Measurements from ENCODE around the gene NHS. TPM values are rescaled to one million over a fixed set of nuclear protein-coding genes. Genes with fewer than 3 reads are reported as not detected.

The NHS gene
- total and polyA plus RNA-seq, 2 of the 4 experiments (the other 2 are of a cell fraction) = 0.36 to 0.90 TPM

GRCh38 chrX:17592117-17592516 is 217.1 kb downstream of the NHS start:
- H3K4me3 ChIP-seq (ENCODE audit: insufficient read depth, low read depth, low read length) = peak overlapping the region; percentile 48; the same call in 1 of the 2 replicates
- in situ Hi-C loops (cut with MboI; ENCODE audit: low sequenced_read_pairs) = no loop called here
- H2BK15ac ChIP-seq (ENCODE audit: low read depth, low read length) = no peak overlapping the region
- H3K4me2 ChIP-seq (ENCODE audit: low read depth, low read length) = peak overlapping the region; percentile 97
- BruUV-seq (replicated peaks) = no TSS peak
- peak overlapping the region; percentile 38; the same call in 1 of the 2 replicates for H3K9ac ChIP-seq (ENCODE audit: low read depth, low read length)
- H3K36me3 ChIP-seq (ENCODE audit: control insufficient read depth, insufficient read depth, low read length) = no peaks in the 10 kb centered on the region
- no peak overlapping the region for H4K8ac ChIP-seq (ENCODE audit: low read depth in 2 of 2, low read length in 2 of 2)
- no CpG with 5 or more reads among the region's 1 CpG for WGBS, 2 experiments (ENCODE audit: extremely low coverage in 2 of 2, insufficient read length in 1 of 2)
- no peak overlapping the region for H3K23ac ChIP-seq (ENCODE audit: low read depth, low read length)
- H3K9me3 ChIP-seq (ENCODE audit: control insufficient read depth, insufficient read depth, low read length) = no peaks in the 10 kb centered on the region
- 0 out of 2 replicates have a peak overlapping the region, but pooled peaks have one; percentile 13 for H3K14ac ChIP-seq (replicated peaks; ENCODE audit: low read depth, low read length)
- no peak overlapping the region for H3K18ac ChIP-seq (ENCODE audit: low read depth, low read length)
- ChIA-PET POLR2A (ENCODE audit: unreplicated experiment) (no interaction called here), CTCF (interaction anchor here (1.4 to 2.2 kb wide), 3 partner anchors 27 to 349 kb away, joined by 3 to 9 read pairs (median 3); no protein-coding TSS in a partner anchor)
- no peak overlapping the region for H4K91ac ChIP-seq (ENCODE audit: insufficient read depth, low read depth, low read length)
- H3K9me1 ChIP-seq (ENCODE audit: insufficient read depth, low read length) = peaks cover 3% of the 10 kb centered on the region; the same call in 1 of the 2 replicates
- no peak for TF ChIP-seq FOS (IDR thresholded peaks at IDR 0.05; ENCODE audit: low read depth, low read length)
- no peak for TF ChIP-seq MAZ (IDR thresholded peaks at IDR 0.05; ENCODE audit: borderline replicate concordance, low read depth, low read length)
- TF ChIP-seq CEBPB (IDR thresholded peaks at IDR 0.05; ENCODE audit: low read depth, low read length) = no peak
- no peak for TF ChIP-seq RFX5 (IDR thresholded peaks at IDR 0.05; ENCODE audit: low read depth, low read length)
- TF ChIP-seq CHD1 (IDR thresholded peaks at IDR 0.05; ENCODE audit: low read depth, low read length) = no peak
- no peak for TF ChIP-seq SMC3 (IDR thresholded peaks at IDR 0.05; ENCODE audit: low read depth, low read length)
- TF ChIP-seq MXI1 (IDR thresholded peaks at IDR 0.05; ENCODE audit: borderline replicate concordance, low read depth, low read length) = no peak
- TF ChIP-seq RAD21 (IDR thresholded peaks at IDR 0.05; ENCODE audit: low read length) = no peak
- no peak for TF ChIP-seq ELK1 (IDR thresholded peaks at IDR 0.05; ENCODE audit: borderline replicate concordance, low read depth, low read length)
- no peak for TF ChIP-seq MAFK (IDR thresholded peaks at IDR 0.05; ENCODE audit: low read depth, low read length)
- TF ChIP-seq NFE2L2 (IDR thresholded peaks at IDR 0.05; ENCODE audit: low read depth, low read length) = no peak
- no peak for TF ChIP-seq USF2 (IDR thresholded peaks at IDR 0.05; ENCODE audit: low read depth, low read length)
- H4K20me1 ChIP-seq (ENCODE audit: insufficient read depth, low read length) = no peaks in the 10 kb centered on the region
- H3K4me1 ChIP-seq (ENCODE audit: control insufficient read depth, insufficient read depth, low read length) = peaks cover 9% of the 10 kb centered on the region
- no peaks in the 10 kb centered on the region for H3K79me1 ChIP-seq (ENCODE audit: low read depth in 1 of 2, low read length in 2 of 2)
- 0 out of 2 replicates have a peak overlapping the region, but pooled peaks have one; percentile 14 for H2BK120ac ChIP-seq (ENCODE audit: low read depth, low read length)
- no peaks in the 10 kb centered on the region for H3K27me3 ChIP-seq (ENCODE audit: control insufficient read depth, insufficient read depth, low read length)
- DNase-seq (peak; percentile 27), ATAC-seq (ENCODE audit: low read depth) (no peak)
- intact Hi-C loops (cut with micrococcal nuclease) = loop anchor here (1.0 to 5.0 kb wide), 2 partner anchors 97 to 470 kb away; no protein-coding TSS in a partner anchor
- H3K56ac ChIP-seq (ENCODE audit: extremely low read depth, insufficient read depth, low read length) = no peak overlapping the region
- H2AK9ac ChIP-seq (replicated peaks; ENCODE audit: low read depth, low read length, poor library complexity) = no peak overlapping the region
- H2AK5ac ChIP-seq (ENCODE audit: low read depth, low read length) = no peak overlapping the region
- no peak overlapping the region for H3K4ac ChIP-seq (ENCODE audit: low read depth, low read length)
- H3K27ac ChIP-seq (ENCODE audit: insufficient read depth, low read length) = peak overlapping the region; percentile 82; the same call in 1 of the 2 replicates
- peak overlapping the region; percentile 85 for H2BK5ac ChIP-seq (ENCODE audit: low read depth, low read length, poor library complexity, severe bottlenecking)
- H2AFZ ChIP-seq (replicated peaks; ENCODE audit: low read length, poor library complexity) = no peak overlapping the region
- no peak overlapping the region for H4K5ac ChIP-seq (ENCODE audit: low read depth, low read length)
- H2BK20ac ChIP-seq (ENCODE audit: low read depth, low read length) = no peak overlapping the region
- dilution Hi-C loops (cut with HindIII; ENCODE audit: low sequenced_read_pairs, unreplicated experiment) = no loop called here
